Measurements from ENCODE around the gene TSGA10.

DNA sequence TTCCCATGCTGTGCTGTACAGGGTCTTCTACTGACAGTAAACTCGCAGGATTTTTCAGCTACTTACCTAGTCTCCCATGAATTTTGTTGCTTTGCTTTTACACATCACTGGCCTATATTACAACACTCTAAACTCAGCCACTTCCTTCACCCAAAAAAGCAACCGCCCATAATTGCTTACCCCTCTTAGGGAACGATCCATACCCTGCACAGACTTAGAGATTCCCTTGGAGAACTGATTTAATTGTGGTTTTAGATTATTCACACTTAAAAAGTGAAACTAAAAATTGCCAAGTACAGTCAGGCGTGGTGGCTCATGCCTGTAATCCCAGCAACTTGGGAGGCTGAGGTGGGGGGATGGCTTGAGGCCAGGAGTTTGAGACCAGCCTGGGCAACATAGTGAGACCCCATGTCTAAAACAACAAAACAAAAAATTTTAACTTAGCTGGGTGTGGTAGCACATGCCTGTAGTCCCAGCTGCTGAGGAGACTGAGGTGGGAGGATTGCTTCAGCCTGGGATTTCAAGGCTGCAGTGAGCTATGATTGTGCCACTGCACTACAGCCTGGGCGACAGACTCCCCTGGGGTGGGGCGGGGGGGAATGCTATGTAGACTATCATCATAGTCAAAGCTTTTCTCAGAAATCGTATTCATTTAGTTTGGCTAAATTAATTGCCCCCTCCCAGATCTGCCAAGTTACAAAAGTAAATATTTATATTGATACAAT is 45.5 kb upstream of the TSGA10 start:
- TF ChIP-seq POLR2AphosphoS5 (IDR thresholded peaks at IDR 0.05; ENCODE audit: borderline replicate concordance, low read depth, low read length) (no peak), EZH2 (IDR thresholded peaks at IDR 0.05) (no peak), FOXP2 (optimal IDR thresholded peaks at IDR 0.05; ENCODE audit: control extremely low read depth, extremely low read length, insufficient read depth) (no peak)

Data from SK-N-MC (cell line).